ENCODE results near the gene FAM118A.

- TF ChIP-seq CTCF (IDR thresholded peaks at IDR 0.05) (no peak), POLR2A (IDR thresholded peaks at IDR 0.05) (no peak), POLR2AphosphoS5 (IDR thresholded peaks at IDR 0.05) (no peak)
Observed at GRCh38 chr22:45323695-45324094, 14.0 kb downstream of the FAM118A start.

Measured in prostate gland (tissue), 2 donors.